GM19324 (cell line): ENCODE measurements around the gene NAGS.
"Not testable (repeated sequence)": the region's sequence is repeated elsewhere in the genome, so short reads cannot be mapped to it uniquely, and the experiment has no call there.

Experiments used
- ATAC-seq: cut with Tn5 transposase; IDR thresholded peaks from one replicate; pipeline ENCODE4 v1.9.1; 2021; ENCODE audit warnings: mild to moderate bottlenecking, moderate library complexity; ENCODE audit not compliant: unreplicated experiment, low FRiP score

NAGS gene

DNA sequence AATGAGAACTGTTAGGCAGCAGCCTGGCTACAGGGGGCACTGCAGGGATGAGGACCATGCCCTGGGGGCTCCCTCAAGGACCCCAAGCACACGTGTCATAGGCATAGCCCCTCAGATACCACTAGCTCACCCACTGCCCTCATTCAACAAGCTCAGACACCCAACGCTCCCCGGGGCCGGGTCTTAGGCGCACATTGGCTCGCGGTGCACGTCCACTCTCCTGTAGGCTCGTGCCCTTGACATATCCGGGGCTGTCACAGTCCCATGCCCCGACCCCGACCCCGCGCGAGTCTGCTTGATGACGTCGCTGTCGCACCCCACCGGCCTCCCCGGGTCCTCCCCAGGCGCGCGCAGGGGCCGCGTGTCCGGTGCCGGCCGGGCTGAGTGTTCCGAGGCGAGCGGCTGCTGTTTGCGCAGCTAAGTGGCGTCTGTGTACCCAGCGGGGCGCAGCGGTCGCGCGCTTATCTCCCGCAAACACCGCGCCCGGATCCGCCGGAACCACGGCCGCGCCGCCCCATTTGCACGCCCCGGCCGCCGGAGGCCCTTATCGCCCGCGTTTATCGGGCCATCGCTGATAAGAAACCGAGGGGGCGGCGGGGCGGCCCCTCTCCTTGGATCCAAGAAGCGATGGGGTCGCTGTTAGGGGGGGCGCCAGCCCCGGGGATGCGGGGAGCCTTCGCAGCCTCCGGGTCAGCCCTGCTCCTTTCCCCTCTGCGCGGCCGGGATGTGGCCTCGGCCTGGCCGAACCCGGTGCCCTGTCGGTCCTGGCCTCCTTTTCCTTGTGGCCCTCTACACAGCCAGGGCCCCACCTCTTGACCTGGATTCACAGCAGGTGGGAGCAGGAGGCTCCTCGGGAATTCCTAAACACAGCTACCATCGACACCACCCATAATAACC is 20.7 kb upstream of the NAGS start:
- no peak for ATAC-seq

- no peak for ATAC-seq
Measured at GRCh38 chr17:43984521-43984920, 19.9 kb upstream of the NAGS start.

GRCh38 chr17:43986225-43986981 is 18.0 kb upstream of the NAGS start:
- no peak for ATAC-seq

DNA sequence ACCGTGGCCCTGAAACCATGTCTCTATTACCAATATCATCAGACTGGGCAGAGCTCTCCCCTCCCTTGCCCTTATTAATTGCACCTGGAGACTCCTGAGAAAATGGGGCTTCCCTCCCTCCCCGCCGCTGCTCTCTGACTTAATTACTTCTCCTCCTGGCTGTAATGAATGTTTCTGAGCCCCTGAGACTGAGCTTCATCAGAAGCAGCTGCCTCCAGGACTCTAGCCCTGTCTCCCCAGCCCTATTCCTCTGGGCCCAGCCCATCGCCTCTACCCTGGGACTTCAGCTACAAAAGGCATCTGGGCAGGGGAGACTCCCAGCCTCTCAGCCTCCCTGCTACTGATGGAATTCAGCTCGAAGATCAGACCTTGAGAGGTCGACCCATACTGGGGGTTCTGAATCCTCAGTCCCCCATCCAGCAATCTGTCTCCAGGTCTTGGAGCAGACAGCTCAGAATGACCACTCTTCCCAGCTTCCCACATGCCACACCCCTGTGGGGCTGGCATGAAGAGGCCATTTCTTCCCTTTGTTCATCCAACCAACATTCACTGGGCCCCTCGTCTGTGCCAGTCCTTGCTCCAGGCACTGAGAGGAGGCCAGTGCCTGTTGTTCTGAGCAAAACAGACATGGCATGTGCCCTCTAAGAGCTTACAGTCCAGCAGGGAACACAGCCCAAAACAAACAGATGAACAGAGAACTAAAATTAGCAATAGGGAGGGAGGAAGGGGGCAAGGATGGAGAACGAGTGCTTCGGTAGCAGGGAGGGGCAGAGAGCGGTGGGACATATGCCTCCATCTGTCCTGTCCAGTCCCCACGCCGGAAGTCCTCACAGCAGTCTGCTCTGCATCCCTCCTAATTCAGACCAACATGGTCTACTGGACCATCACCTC is 17.0 kb upstream of the NAGS start:
- ATAC-seq: no peak

DNA sequence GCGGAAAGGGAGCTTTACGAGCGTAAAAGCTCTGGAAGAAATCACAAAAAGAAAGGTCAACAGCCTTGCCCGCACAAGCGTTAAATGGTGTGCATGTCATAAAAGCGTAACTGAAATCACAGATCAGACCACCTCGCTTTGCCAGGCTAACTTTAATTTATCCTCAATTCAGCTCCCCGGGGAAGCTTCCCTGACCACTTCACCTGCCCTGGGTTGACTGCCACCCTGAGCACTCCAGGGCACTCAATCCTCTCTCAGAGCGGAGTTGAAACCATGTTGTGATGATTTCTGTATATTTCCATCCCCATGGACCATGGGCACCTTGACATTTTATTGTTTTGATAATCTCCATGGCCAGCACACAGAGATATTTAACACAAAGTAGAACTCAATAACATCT is 16.1 kb upstream of the NAGS start:
- no peak for ATAC-seq

DNA sequence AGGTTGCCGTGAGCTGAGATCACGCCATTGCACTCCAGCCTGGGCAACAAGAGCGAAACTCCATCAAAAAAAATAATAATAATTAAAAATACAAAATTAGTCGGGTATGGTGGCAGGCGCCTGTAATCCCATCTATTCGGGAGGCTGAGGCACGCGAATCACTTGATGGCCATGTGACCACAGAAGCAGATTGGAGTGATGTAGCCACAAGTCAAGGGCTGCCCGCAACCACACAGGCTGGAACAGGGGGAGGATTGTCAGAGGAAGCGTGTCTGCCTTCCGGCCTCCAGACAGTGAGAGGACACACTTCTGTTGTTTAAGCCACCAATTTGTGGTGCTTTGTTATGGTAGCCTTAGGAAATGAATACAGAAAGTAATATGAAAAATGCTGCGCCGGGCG is 11.8 kb upstream of the NAGS start:
- ATAC-seq: no peak

DNA sequence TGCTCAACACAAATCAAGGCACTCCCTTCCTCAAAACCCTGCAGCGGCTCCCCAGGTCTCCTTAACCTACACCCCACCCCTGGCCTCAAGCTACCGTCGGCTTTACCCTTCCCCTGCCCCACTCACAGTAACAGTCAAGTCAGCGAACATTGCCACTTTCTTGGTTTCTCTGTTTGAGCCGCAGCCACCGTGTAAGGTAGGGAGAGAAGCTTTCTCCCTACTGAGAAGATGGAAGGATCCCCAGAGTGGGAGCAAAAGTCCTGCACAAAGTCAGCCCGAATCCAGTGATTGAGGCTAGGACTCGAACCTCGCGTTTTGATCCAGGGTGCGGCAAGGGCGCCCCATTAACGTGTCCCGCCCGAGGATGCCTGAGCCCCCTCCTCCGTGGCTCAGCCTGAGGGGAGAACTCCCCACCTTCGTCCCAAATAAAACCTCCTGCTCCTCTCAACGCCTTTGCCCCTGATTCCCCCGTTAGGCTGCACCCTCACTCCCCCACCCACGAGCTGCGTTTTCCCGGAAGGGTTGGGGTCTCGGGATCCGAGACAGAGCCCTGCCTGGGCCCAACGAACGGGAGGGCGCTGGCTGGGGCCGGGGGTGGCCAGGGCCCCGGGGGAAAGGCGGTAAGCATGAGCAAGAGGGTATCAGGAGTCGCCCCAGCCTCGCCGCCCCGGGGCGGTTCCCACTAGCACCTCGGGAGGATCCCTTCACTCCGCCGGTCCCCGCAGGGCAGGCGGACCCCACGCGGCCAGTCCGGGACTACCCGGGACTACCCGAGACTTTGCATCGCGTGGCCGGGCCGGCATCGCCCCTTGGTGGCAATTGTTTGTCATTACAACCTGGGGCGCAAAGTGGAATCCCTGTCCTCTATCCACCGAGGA is 9.9 kb upstream of the NAGS start:
- ATAC-seq: no peak

DNA sequence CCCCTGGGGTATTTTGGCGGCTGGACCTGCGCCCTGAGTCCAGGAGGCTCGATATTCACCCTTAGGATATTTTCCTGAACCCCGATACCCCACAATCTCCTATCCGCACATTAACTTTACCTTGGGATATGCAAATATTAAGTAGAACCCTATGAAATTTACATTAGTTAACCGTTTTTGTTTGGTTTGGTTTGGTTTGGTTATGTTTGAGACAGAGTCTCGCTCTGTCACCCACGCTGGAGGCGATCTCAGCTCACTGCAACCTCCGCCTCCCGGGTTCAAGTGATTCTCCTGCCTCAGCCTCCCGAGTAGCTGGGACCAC is 9.3 kb upstream of the NAGS start:
- ATAC-seq: no peak

GRCh38 chr17:43997180-43997579 is 7.2 kb upstream of the NAGS start:
- ATAC-seq: not testable (repeated sequence)

DNA sequence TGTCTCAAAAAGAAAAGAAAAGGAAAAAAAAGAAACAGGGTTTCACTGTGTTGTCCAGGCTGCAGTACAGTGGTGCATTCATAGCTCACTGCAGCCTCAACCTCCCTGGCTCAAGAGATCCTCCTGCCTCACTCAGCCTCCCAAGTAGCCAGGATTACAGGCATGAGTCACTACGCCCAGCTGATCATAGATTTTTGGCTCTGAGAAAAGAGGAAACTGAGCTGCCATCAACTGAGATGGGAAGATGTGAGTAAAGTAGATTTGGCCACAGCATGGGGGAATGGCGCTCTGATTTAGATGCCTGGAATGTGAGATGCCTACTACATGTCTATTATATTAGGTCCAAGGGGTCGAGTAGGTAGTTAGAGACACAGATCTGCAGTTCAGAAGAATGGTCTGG is 5.9 kb upstream of the NAGS start:
- ATAC-seq: no peak

DNA sequence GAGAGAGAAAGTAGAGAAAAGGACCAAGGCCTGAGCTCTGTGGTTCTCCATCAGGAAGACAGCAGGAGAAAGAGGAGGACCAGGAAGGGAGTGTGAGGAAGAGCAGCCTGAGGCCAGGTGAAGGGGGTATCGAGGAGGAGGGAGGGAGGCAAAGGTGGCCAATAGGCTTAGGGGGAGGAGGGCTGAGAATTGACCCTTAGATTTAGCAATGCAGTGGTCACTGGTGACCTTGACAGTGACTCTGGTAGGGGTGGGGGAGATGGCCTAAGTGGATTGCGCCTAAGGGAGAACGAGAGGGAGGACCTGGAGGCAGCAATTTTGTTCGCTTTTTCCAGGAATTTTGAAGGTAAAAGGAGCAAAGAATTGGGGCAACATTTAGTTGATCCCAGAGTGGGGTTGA is 5.4 kb upstream of the NAGS start:
- ATAC-seq: no peak

DNA sequence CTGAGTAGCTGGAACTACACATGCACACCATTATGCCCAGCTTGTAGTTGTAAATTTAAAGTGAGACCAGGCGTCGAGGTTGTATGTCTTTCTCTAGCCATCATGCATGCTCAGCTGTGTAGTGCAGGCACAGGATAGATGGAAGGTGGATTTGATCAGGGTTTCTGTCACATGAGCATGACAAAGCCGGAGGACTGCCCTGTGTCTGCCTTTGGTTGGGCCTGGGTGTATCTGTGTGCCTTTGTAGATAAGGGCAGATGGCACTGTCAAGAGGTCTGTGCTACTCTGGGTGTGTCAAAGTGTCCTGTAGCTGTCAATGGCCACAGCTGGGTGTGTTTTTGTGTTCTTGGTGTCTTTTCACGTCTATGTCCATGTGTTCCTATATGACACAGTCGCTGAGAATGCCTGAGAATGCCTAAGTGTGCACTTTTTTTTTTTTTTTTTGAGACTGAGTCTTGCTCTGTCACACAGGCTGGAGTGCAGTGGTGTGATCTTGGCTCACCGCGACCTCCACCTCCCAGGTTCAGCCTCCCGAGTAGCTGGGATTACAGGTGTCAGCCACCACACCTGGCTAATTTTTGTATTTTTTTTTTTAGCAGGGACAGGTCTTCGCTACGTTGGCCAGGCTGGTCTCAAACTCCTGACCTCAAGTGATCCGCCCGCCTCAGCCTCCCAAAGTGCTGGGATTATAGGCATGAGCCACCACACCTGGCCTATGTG is 4.1 kb upstream of the NAGS start:
- ATAC-seq: no peak

DNA sequence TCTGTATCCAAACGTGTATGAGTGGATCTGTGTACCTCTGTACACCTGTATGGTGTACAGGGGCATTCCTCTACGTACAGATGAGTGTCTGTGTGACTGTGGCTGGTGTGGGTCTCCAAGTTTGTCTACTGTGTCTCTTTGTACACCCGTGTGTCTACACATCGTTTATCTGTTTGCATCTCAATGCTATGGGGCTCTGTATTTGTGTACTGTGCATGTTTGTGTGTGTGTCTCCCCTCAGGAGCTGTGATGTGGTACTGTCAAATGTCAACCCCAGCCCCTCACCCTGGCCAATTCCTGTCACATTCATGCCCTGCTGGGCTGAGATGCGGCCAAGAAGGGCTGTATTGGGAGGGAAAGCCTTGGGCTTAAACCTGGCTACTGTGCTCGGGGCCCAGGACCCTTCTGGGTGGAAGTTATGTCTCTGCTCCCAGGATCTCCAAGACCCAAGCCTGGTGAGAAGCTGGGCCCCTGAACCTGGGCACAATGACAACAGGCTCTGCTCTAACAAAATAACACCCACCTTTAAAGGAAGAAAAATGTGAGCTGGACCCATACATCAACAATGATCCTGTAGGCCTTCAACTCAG is 3.5 kb upstream of the NAGS start:
- ATAC-seq: no peak

GRCh38 chr17:44001461-44001920 is 2.9 kb upstream of the NAGS start:
- no peak for ATAC-seq

DNA sequence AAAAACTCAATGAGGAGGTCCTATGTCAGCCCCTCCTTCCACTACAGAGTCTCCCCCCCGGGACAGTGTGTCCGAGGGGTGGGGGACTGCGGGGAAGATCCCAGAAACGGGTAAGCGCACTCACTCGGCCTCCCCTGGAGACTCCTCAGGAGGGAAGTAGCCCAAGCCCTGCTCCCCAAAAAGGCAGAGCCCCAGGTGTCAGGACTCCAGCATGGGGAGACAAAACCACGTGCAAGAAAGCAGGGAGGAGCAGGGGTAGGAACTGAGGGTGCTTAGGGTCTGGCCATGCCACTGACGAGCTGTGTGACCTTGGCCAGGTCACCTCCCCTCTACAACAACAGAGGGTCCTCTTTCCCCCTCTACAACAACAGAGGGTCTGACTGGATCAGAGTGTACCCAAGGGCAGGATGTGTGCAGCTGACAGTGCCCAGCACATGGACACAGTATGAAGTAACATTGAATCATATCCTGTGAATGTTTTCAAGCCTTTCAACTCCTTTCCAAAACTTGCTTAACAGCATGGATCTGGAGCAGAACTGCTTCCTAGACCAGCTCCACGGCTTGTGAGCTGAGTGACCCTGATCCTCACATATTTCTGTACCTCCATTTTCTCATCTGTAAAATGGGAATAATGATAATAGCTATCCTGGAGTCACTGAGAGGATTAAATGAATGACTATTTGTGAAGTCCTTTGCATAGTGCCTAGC is 2.1 kb upstream of the NAGS start:
- no peak for ATAC-seq

- no peak for ATAC-seq
Measured at GRCh38 chr17:44004761-44005526, 522 bp downstream of the NAGS start.

DNA sequence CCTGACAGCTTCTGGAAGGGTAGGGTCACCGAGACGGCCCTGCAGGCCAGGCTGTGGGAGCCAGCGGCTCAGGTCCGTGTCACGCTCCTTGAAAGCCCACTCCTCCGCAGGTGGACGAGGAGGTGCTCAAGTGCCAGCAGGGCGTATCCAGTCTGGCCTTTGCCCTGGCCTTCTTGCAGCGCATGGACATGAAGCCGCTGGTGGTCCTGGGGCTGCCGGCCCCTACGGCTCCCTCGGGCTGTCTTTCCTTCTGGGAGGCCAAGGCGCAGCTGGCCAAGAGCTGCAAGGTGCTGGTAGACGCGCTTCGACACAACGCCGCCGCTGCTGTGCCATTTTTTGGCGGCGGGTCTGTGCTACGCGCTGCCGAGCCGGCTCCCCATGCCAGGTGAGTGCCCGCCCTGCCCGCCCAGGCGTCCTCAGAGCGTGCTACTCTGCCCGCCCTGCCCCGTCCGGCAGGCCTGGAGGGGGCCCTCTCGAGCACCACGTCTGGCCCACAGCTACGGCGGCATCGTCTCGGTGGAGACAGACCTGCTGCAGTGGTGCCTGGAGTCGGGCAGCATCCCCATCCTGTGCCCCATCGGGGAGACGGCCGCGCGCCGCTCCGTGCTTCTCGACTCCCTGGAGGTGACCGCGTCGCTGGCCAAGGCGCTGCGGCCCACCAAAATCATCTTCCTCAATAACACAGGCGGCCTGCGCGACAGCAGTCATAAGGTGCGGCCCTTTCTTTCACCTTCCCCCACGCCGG is 1.3 kb downstream of the NAGS start:
- ATAC-seq: no peak
